ENCODE data around the gene KPNA2.

DNA sequence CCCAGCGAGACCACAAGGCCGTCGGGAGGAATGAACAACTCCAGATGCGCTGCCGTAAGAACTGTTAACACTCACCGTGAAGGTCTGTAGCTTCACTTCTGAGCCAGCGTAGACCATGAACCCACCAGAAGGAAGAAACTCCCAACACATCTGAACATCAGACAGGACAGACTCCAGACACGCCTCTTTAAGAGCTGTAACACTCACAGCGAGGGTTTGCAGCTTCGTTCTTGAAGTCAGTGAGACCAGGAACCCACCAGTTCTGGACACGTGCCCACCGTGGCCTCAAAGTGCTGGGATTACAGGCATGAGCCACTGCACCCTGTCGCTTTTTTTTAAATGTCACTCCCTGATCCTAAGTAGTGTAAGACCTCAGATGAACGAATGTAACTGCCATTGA lies 17.3 kb downstream of the KPNA2 start:
- TF ChIP-seq CBX5 (IDR thresholded peaks at IDR 0.05; ENCODE audit: low read depth) (no peak), TAF1 (IDR thresholded peaks at IDR 0.05; ENCODE audit: borderline replicate concordance, low read depth, low read length) (no peak), POLR2A (IDR thresholded peaks at IDR 0.05; ENCODE audit: low read depth, low read length) (no peak), YY1 (IDR thresholded peaks at IDR 0.05; ENCODE audit: low read depth, low read length) (no peak)

Measured in GM12878 (cell line).